Measurements from ENCODE around the gene EXOSC5. TPM values are rescaled to one million over a fixed set of nuclear protein-coding genes. Genes with fewer than 3 reads are reported as not detected.

Gene EXOSC5
- total and polyA plus RNA-seq, 2 of the 13 experiments (the other 11 are each of a cell fraction or from before 2014, with no cell fraction given), result 24.1 to 26.5 TPM

DNA sequence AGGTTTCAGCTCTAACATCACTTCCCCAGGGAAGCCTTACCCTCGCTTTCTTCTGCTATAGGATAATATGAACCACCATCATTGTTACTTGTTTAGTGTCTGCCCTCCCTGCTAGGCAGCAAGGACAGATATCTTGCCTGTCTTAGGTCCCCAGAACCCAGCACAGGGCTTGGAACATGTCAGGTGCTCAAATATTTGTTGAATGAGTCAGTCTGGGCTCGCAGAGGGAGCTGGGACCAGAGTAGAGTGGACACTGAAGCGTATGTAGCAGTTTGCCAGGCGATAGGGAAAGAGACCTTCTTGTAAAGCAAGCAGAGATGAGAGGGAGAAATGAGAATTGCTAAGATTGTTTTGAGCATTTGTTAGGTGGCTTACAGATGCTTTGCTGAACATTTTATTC is 12.1 kb upstream of the EXOSC5 start (continued):
- TF ChIP-seq HNF1B (CRISPR knock-in tag; IDR thresholded peaks at IDR 0.05) (no peak), ZNF225 (CRISPR knock-in tag; IDR thresholded peaks at IDR 0.05) (no peak), ERF (CRISPR knock-in tag; IDR thresholded peaks at IDR 0.05) (0 out of 2 replicates have a peak, but pooled peaks have one; percentile 21), ZNF343 (CRISPR knock-in tag; IDR thresholded peaks at IDR 0.05) (no peak), EED (CRISPR knock-in tag; IDR thresholded peaks at IDR 0.05) (no peak), TP53 (CRISPR knock-in tag; conservative IDR thresholded peaks at IDR 0.05) (no peak), MEF2D (CRISPR knock-in tag; IDR thresholded peaks at IDR 0.05) (peak; percentile 58; the same call in 1 of the 2 replicates), SSRP1 (CRISPR knock-in tag; IDR thresholded peaks at IDR 0.05) (0 out of 2 replicates have a peak, but pooled peaks have one; percentile 13), GATAD2A (CRISPR knock-in tag; IDR thresholded peaks at IDR 0.05) (peak; percentile 58), POLR2G (IDR thresholded peaks at IDR 0.05; ENCODE audit: low read depth, low read length) (peak; percentile 55), ZNF644 (CRISPR knock-in tag; IDR thresholded peaks at IDR 0.05; ENCODE audit: low read depth) (peak; percentile 33; the same call in 1 of the 2 replicates), KMT2A (CRISPR knock-in tag; IDR thresholded peaks at IDR 0.05) (0 out of 2 replicates have a peak, but pooled peaks have one; percentile 51), FOXK1 (CRISPR knock-in tag; IDR thresholded peaks at IDR 0.05; ENCODE audit: borderline replicate concordance, low read depth) (no peak), RORA (CRISPR knock-in tag; IDR thresholded peaks at IDR 0.05) (no peak), ZBED4 (CRISPR knock-in tag; IDR thresholded peaks at IDR 0.05; ENCODE audit: borderline replicate concordance) (peak; percentile 48; the same call in 1 of the 2 replicates), TAF1 (CRISPR knock-in tag; IDR thresholded peaks at IDR 0.05) (no peak; the same call in 1 of the 2 replicates), PBX2 (CRISPR knock-in tag; IDR thresholded peaks at IDR 0.05) (no peak), YY1 (IDR thresholded peaks at IDR 0.05; ENCODE audit: insufficient read depth, insufficient replicate concordance, low read depth, low read length) (no peak), ZNF350 (CRISPR knock-in tag; IDR thresholded peaks at IDR 0.05; ENCODE audit: borderline replicate concordance, low read depth) (peak; percentile 21; the same call in 1 of the 2 replicates)
- TF ChIP-seq, protein P1, sequence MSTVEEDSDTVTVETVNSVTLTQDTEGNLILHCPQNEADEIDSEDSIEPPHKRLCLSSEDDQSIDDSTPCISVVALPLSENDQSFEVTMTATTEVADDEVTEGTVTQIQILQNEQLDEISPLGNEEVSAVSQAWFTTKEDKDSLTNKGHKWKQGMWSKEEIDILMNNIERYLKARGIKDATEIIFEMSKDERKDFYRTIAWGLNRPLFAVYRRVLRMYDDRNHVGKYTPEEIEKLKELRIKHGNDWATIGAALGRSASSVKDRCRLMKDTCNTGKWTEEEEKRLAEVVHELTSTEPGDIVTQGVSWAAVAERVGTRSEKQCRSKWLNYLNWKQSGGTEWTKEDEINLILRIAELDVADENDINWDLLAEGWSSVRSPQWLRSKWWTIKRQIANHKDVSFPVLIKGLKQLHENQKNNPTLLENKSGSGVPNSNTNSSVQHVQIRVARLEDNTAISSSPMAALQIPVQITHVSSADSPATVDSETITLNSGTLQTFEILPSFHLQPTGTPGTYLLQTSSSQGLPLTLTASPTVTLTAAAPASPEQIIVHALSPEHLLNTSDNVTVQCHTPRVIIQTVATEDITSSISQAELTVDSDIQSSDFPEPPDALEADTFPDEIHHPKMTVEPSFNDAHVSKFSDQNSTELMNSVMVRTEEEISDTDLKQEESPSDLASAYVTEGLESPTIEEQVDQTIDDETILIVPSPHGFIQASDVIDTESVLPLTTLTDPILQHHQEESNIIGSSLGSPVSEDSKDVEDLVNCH (CRISPR knock-in tag; IDR thresholded peaks at IDR 0.05), result no peak
